Psoas muscle (tissue), 8 donors: ENCODE data around the gene PTOV1. TPM values are rescaled to one million over a fixed set of nuclear protein-coding genes. Genes with fewer than 3 reads are reported as not detected.
"Not testable (repeated sequence)": the region's sequence is repeated elsewhere in the genome, so short reads cannot be mapped to it uniquely, and the experiment has no call there.

Experiments
- ATAC-seq, 4 donors: fragments of 200-7000 bp; cut with Tn5 transposase; one replicate each; pipeline ENCODE4 v1.9.1; 2020; ENCODE audit warnings: moderate library complexity in 3 of 4, mild to moderate bottlenecking in 2 of 4
- DNase-seq, 2 donors: peaks; one replicate each; pipeline ENCODE4 v3.0.0-alpha.2; 2020
- H3K27ac ChIP-seq: fragments of 200-600 bp; one replicate; pipeline ENCODE4 v1.8.0; 2022
- H3K27me3 ChIP-seq, 3 donors: fragments of 200-600 bp in 1 of 3; one replicate each; pipeline versions ENCODE4 v1.6.1 to v1.8.0; 2013 to 2022; ENCODE audit warnings: low read length in 2 of 3, mild to moderate bottlenecking in 2 of 3, moderate library complexity in 1 of 3; ENCODE audit not compliant: insufficient read depth in 3 of 3
- H3K36me3 ChIP-seq, 2 donors: fragments of 200-600 bp in 1 of 2; one replicate each; pipeline versions ENCODE4 v1.6.1 to v1.8.0; 2013 to 2022; ENCODE audit warnings: low read depth in 1 of 2, mild to moderate bottlenecking in 1 of 2, moderate library complexity in 1 of 2; ENCODE audit not compliant: insufficient read depth in 1 of 2
- H3K4me1 ChIP-seq: fragments of 200-600 bp; one replicate; pipeline ENCODE4 v1.8.0; 2022
- H3K4me3 ChIP-seq: fragments of 200-600 bp; one replicate; pipeline ENCODE4 v1.8.0; 2022; ENCODE audit warnings: mild to moderate bottlenecking
- H3K9me3 ChIP-seq: fragments of 200-600 bp; one replicate; pipeline ENCODE4 v1.8.0; 2022
- WGBS, 3 donors: extraction: QIAGEN DNeasy Blood & Tissue Kit; methylation state at CpG; one replicate each; pipeline versions ENCODE4 v1.1.6 to v1.1.7; 2013; 5-methylcytosine and 5-hydroxymethylcytosine counted together
- intact Hi-C, 2 donors: fragments of 100-400 bp; cut with DNase I; formaldehyde crosslinking; loops; one replicate each; pipeline versions ENCODE4 v1.11.0 to v1.14.2; 2022
- polyA plus RNA-seq, 3 donors: library from polyadenylated mRNA; stranded (reverse); fragments of 200-250 nt; gene quantifications; one replicate each; pipeline ENCODE4 v1.2.3, GENCODE V29; 2013
- total RNA-seq, 4 donors: library from RNA; stranded (reverse); fragmentation: NEBNext Ultra II Directional in 2 of 4; extraction: Animal tissue kit (Norgen Biotek cat#: 25700) in 2 of 4; gene quantifications; one replicate each; pipeline versions ENCODE4 v1.2.1 to v1.2.4, GENCODE V29; 2021 to 2023
- TF ChIP-seq, protein P1 (sequence below): fragments of 200-600 bp; IDR thresholded peaks from one replicate; pipeline ENCODE4 v1.8.0; 2022; ENCODE audit warnings: antibody characterized with exemption
- donor health status: healthy with polysubstance abuse.
- donor health status: DM: no; HTN: no; CAD: no; lungs with moderate emphysema.
- donor health status: Bipolar disorder and iron deficiency.
- donor health status: healthy.
- donor health status: DM: yes; HTN: yes; CAD: no.
- donor health status: DM: no; HTN: no; CAD: no.
- donor health status: DM: no; HTN: no; CAD: no.
- donor health status: DM: yes; HTN: yes; CAD: no.

PTOV1 gene
- total and polyA plus RNA-seq, 7 donors, result 72.1 to 189 (median 122) TPM

DNA sequence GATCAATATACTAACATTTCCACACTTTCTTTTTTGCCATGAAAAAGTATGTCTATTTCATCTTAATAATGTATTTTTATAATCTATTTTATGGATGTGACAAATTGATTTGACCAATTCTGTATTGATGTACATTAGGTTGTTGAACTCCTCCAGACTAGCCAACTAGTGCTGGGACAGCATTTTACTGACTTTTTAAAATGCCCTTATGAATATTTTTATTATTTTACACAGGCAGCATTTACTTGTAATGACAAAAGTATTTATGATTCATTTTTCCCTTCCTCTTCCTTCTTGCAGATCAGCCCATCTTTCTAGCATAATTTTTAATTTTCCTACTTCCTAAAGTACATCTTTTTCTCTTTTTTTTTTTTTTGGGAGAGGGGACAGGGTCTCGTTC, 36.9 kb upstream of the PTOV1 start:
- no peaks in the 10 kb centered on the region for H3K9me3 ChIP-seq

DNA sequence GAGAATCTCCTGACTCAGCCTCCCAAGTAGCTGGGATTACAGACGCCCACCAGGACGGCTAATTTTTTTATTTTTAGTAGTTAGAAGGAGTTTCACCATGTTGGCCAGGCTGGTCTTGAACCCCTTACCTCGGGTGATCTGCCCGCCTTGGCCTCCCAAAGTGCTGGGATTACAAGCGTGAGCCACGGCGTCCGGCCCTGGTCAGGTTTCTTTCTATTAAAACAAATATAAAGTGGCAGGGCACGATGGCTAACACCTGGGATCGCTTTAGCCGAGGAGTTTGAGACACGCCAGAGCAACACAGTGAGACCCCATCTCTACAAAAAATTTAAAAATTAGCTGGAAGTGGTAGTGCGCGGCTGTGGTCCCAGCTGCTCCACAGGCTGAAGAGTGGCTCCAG, 34.4 kb upstream of the PTOV1 start:
- H3K27me3 ChIP-seq, result no peaks in the 10 kb centered on the region
- peaks cover 20% of the 10 kb centered on the region for H3K4me1 ChIP-seq
- WGBS, 3 donors, result 41 to 63% (median 42%) methylated on average over 14 of the region's 14 CpGs
- H3K36me3 ChIP-seq, result peaks cover 0 to 20% of the 10 kb centered on the region in 2 donors
- no peaks in the 10 kb centered on the region for H3K9me3 ChIP-seq
- TF ChIP-seq, protein P1, sequence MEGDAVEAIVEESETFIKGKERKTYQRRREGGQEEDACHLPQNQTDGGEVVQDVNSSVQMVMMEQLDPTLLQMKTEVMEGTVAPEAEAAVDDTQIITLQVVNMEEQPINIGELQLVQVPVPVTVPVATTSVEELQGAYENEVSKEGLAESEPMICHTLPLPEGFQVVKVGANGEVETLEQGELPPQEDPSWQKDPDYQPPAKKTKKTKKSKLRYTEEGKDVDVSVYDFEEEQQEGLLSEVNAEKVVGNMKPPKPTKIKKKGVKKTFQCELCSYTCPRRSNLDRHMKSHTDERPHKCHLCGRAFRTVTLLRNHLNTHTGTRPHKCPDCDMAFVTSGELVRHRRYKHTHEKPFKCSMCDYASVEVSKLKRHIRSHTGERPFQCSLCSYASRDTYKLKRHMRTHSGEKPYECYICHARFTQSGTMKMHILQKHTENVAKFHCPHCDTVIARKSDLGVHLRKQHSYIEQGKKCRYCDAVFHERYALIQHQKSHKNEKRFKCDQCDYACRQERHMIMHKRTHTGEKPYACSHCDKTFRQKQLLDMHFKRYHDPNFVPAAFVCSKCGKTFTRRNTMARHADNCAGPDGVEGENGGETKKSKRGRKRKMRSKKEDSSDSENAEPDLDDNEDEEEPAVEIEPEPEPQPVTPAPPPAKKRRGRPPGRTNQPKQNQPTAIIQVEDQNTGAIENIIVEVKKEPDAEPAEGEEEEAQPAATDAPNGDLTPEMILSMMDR, result no peak
- intact Hi-C loops, result loop anchor here (5.0 to 10.0 kb wide), 3 partner anchors 36 to 322 kb away; partner anchors contain the start of genes PRMT1 (in 1 of the 2), PTOV1 (in 1 of the 2) and RPS11 (in 1 of the 2)
- ATAC-seq, result no peak
- DNase-seq, result no peak
- H3K27ac ChIP-seq, result peak overlapping the region; percentile 92
- peak overlapping the region; percentile 91 for H3K4me3 ChIP-seq

More for the DNA sequence above, 36.9 kb upstream of the PTOV1 start:
- Histone ChIP-seq H3K36me3 (no peaks in the 10 kb centered on the region), H3K27ac (peak overlapping the region; percentile 88), H3K27me3 (no peaks in the 10 kb centered on the region), H3K4me3 (peak overlapping the region; percentile 68), H3K4me1 (peaks cover 21% of the 10 kb centered on the region)
- TF ChIP-seq, protein P1, result no peak
- 43 to 76% (median 74%) methylated on average over 1 of the region's 1 CpG for WGBS, 3 donors
- no peak for DNase-seq
- intact Hi-C loops, result loop anchor here in 1 of 2 donors (10.0 kb wide), 1 partner anchor 319 kb away; the partner anchor contains the start of gene RPS11
- no peak for ATAC-seq

GRCh38 chr19:49817964-49818648, 32.9 kb upstream of the PTOV1 start, which contains the start of gene MED25:
Gene MED25 (plus strand): TSS chr19:49818289. CDS start chr19:49818342, 53 bp downstream.
- TF ChIP-seq, protein P1, result peak; percentile 31
- H3K4me1 ChIP-seq, result peaks cover 20% of the 10 kb centered on the region

GRCh38 chr19:49818649-49819370, 32.1 kb upstream of the PTOV1 start:
- Histone ChIP-seq H3K36me3 (peaks cover 0 to 36% of the 10 kb centered on the region in 2 donors), H3K27ac (peak overlapping the region; percentile 92), H3K4me1 (peaks cover 20% of the 10 kb centered on the region), H3K4me3 (peak overlapping the region; percentile 91), H3K27me3 (no peaks in the 10 kb centered on the region), H3K9me3 (no peaks in the 10 kb centered on the region)
- DNase-seq (no peak), ATAC-seq (no peak)
- intact Hi-C loops, result loop anchor here (2.0 to 10.0 kb wide), 5 partner anchors 14 to 324 kb away; partner anchors contain the start of genes PRMT1 (in 1 of the 2), PTOV1 (in 1 of the 2) and RPS11 (in 1 of the 2)
- TF ChIP-seq, protein P1, result no peak
- 19 to 22% (median 22%) methylated on average over 16 of the region's 16 CpGs for WGBS, 3 donors

More at GRCh38 chr19:49817964-49818648, 32.9 kb upstream of the PTOV1 start, which contains the start of gene MED25:
- 0 to 1% (median 0%) methylated on average over 55 to 57 of the region's 57 CpGs for WGBS, 3 donors
- intact Hi-C loops, result loop anchor here (2.0 to 10.0 kb wide), 5 partner anchors 15 to 323 kb away; partner anchors contain the start of genes PRMT1 (in 1 of the 2), PTOV1 (in 1 of the 2) and RPS11 (in 1 of the 2)
- ATAC-seq (peak; percentile 77 to 81 (median 80)), DNase-seq (peak; percentile 89 to 94)
- Histone ChIP-seq H3K9me3 (no peaks in the 10 kb centered on the region), H3K27ac (peak within 1 kb of the TSS; percentile 92), H3K4me3 (peak within 1 kb of the TSS; percentile 91), H3K36me3 (peaks cover 0 to 29% of the 10 kb centered on the region in 2 donors), H3K27me3 (no peaks in the 10 kb centered on the region)

GRCh38 chr19:49819452-49820115, 31.4 kb upstream of the PTOV1 start:
- not testable (repeated sequence) for H3K27me3 ChIP-seq, ATAC-seq, H3K9me3 ChIP-seq, DNase-seq
- intact Hi-C loops, result loop anchor here (2.0 to 10.0 kb wide), 5 partner anchors 13 to 325 kb away; partner anchors contain the start of genes PRMT1 (in 1 of the 2), PTOV1 (in 1 of the 2) and RPS11 (in 1 of the 2)
- Histone ChIP-seq H3K36me3 (peaks cover 0 to 40% of the 10 kb centered on the region in 2 donors), H3K4me1 (peaks cover 20% of the 10 kb centered on the region), H3K4me3 (peak overlapping the region; percentile 91), H3K27ac (peak overlapping the region; percentile 92)
- WGBS, 3 donors, result 72 to 91% (median 76%) methylated on average over 7 of the region's 7 CpGs
